ENCODE data around the gene SHISA4.

SHISA4 gene

DNA sequence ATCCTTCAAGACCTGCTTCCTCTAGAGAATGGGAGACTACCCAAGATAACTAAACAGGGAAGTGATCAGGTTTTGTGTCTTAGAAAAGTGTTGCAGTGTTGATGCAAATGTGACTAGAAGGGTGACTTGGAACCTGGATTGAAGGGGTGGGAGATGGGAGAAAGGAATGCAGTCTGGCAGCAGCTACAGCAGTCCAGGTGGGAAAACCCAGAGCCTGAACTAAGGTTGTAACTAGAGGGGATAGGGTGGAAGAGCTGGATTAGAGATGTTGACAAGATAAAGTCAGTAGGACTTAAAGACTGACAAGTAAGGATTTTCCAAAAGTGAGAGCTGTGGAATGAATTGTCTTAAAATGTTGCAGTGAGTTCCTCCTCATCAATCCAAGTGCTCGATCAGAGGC is 7.1 kb upstream of the SHISA4 start:
- DNase-seq (ENCODE audit: low spot score): no peak

DNA sequence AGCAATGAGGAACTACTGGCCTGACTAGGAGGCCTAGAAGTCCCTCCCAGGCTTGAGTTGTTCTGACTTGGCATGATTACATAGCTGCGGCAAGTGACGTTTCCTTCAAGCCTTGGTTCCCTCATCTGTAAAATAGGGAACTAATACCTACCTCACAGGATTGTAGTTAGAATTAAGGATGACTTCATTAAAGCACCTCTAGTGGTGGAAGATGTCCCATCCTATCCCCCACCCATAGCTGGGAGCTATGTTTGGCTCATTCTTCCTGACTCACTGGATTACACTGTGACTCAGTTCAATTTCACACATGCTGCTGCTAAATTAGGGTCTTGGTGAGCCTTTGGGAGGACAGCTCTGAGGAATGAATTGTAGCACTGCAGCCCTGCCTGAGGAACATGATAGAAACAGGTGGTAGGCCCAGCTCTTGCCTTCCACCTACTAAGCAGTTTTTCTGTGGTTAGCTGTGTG is 6.0 kb upstream of the SHISA4 start:
- DNase-seq (ENCODE audit: low spot score): no peak

DNA sequence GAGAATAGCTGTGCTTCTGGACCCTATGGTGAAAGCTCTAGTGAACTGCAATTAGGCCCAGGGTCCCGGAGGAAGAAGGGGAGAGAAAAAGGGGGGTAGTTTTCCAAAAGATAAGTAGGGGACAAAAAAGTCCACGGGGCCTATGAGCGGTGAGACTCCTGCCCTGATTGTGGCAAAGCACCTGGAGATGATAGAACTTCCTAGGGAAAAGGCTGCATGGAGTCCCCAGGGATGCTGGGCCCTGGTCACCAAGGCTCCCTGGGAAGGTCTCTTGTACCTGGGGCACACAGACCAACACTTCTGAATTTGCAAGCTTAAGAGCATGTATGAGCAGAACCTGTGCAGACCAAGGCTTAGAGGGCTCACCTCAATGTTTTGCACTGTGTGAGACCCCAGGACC is 5.4 kb upstream of the SHISA4 start:
- DNase-seq (ENCODE audit: low spot score): no peak

DNA sequence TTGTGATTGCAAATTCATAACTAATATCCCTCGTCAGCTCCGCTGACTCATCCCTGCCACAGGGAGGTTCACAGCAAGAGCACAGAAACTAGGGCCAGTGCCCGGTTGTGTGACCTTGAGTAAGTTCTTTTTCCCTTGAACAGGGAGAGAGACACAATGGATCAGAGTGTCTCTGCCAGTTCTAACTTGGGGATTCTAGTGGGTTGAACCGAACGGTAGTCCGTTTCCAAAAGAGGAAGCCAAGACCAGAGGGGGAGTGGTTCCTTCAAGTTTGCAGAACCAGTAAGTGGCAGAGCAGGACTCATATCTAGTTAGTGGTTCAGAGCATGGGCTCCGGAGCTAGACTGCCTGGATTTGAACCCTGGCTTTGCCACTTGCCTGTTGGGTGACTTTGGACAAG is 4.9 kb upstream of the SHISA4 start:
- no peak for DNase-seq (ENCODE audit: low spot score)

DNA sequence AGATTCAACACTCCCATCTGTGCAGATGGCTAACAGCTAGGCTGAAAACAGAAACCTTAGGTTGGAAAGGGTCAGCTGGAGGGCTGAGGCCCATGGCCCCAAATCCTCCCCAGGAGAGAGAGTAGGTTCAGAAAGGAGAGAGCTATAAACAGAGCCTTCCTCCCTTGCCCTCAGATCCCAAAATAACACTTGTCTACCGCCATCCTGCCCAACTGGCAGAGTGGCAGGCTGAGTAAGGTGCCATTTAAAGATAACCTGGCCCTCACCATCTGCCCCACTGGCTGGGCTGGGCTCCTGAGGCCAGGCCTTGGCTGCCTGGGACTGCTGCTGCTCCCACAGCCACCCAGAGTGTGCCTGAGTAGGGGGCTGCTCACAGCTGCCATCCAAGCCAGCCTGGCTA is 4.3 kb upstream of the SHISA4 start:
- no peak for DNase-seq (ENCODE audit: low spot score)

DNA sequence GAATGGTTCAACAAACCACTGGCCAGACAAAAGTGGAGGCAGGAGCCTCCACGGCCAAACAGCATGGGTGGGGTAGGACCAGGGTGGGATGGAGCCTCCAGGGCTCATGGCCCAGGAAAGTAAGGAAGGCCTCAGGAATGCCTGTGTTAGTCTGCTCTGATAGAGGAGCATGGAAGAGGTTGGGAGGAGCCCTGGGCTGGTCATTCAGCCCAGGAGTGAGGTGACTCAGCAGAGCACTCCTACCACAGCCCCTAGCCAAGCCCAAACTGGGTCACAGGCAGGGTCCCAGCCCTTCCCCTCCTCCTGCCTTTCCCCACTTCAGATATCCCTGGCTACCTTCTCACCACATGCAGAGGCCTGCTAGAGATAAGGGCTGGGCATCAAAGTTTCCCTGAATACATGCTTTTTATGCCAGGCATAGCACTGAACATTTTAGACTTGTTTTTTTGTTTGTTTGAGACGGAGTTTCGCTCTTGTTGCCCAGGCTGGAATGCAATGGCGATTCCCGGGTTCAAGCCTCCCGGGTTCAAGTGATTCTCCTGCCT is 3.1 kb upstream of the SHISA4 start:
- DNase-seq (ENCODE audit: low spot score): no peak

DNA sequence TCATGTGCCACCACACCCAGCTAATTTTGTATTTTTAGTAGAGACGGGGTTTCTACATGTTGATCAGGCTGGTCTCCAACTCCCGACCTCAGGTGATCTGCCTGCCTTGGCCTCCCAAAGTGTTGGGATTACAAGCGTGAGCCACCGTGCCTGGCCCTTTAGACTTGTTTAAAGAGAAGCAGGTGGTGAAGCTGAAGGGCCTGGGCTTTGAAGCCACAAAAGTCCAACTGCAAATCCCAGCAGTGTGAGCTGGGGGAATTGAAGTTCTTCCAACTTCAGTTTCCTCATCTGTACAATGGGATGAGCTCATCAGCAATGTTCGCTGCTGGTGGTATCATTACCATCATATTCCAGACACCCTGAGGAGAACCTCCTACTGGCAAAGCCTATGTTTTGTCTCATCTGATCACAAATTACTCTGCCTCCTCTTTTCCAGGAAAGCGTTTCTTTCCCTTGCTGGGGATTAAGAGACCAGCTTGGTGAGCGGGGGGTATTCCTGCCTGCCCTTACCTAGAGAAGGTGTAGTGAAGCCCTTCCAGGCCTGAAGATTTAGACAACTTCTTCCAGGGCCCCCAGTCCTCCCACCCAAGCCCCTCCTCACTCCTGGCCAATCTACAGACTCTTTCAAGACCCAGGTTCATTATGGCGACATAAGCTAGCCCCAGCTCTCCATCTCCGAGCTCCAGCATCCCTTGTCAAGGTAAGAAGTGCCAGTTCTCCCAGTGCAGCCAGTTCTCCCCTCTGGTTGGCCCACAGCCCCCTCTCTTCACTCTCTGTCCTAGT is 2.4 kb upstream of the SHISA4 start:
- peak; percentile 4 for DNase-seq (ENCODE audit: low spot score)

DNA sequence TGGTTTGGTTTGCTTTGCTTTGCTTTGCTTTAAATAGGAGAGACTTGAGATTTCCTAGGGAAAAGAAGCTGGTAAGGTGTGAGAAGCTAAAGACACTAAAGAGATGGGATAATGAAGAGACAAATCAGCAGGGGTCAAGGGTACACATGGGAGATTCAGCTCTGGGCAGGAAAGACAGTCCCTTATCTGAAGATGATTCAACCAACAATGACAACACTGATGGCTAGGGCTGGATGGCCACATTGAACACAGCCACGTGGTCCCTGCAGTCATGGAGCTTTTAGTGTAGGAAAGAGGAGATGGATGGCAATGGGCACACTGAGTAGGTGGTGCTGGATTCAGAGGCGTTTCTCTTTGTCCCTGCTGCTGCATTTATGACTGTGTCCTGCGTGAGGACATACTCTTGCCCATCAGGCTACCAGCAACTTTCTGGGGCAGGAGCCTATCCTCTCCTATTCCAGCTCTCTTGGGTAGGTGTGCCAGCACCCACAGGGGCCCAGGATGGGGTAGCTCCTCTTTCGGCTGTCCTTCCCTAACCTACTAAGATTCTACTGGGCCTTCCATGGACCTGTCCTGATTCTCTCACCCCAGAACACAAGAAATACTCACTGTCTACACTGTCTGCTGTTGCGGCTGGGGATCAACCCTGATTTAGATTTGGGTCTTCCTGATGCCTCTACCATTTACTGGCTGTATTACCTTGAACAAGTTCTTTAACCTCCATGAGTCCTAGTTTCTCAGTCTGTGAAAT is 1.4 kb upstream of the SHISA4 start:
- peak; percentile 41 for DNase-seq (ENCODE audit: low spot score)

DNA sequence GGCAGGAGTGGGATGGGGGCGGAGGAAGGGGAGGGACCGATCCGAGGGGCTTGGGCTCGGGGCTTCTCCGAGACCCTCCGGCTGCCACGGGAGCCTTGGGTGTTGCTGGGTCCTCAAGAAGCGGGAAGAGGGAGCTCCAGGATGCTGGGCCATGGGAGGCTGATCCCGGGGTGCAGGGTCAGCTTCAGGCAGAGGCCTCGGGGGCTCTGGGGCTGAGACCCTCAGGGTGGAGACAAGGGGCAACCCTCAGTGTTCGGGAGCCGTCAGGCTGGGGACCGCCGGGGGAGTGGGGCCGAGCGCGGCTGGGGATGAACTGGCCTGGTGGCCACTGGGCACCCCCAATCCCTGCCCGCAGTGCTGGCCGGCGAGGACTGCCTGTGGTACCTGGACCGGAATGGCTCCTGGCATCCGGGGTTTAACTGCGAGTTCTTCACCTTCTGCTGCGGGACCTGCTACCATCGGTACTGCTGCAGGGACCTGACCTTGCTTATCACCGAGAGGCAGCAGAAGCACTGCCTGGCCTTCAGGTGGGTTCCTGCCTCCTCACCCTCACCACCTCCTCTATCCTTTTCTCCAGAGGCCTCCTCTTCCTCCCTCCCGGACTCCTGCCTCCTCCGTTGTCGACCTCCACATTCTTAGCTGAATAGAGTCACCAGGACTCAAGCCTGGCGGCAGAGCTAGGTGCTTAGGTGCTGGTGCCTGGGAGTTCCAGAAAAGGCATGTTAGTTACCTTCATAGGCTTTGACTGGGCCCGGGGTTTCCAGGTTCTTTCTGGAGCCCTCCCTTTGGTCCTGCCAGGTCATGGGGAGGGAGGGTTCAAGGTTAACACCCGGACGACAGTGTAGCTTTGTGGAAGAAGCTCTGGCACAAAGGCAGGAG is 631 bp downstream of the SHISA4 start:
- no peak for DNase-seq (ENCODE audit: low spot score)

DNA sequence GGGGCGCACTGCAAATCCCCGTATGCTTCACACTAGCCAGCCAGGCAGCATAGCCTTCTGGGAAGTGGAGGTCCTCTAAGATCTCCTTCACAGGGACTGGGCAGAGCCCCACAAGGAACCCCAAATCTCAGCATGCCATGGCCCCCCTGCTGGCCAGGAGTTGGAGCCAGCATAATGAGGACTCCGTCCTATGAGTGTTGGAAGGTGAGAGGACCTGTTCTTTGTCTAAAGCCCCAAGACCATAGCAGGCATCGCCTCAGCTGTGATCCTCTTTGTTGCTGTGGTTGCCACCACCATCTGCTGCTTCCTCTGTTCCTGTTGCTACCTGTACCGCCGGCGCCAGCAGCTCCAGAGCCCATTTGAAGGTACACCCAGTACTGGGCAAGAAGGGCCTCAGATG is 1.5 kb downstream of the SHISA4 start:
- DNase-seq (ENCODE audit: low spot score): no peak

DNA sequence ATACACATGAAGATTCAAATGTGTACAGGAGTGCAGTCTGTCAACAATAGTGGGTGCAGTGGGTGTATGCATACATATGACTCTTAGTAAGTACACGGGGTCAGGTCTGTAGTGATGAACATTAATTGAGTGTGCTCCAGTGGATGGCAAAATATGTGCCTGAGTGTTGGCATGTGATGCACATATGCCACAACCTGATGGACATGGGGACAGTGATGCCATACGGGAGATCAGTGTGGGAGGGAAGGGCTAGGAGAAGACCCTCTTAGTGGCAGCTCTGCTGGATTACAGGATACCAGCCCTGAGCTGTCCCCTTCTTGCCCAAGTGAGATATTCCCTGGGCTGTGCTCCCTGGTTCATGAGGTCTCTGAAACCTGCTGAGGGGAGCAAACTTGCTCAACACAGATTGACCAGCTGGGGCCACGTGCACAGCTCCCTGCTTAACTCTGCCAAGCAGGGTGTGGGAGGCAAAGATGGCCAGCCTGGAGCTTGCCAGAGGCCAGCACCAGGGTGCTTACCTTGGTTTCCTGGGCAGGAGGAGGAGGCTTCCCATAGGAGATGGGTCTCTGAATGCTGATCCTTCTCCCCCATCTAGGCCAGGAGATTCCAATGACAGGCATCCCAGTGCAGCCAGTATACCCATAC is 2.2 kb downstream of the SHISA4 start:
- no peak for DNase-seq (ENCODE audit: low spot score)

DNA sequence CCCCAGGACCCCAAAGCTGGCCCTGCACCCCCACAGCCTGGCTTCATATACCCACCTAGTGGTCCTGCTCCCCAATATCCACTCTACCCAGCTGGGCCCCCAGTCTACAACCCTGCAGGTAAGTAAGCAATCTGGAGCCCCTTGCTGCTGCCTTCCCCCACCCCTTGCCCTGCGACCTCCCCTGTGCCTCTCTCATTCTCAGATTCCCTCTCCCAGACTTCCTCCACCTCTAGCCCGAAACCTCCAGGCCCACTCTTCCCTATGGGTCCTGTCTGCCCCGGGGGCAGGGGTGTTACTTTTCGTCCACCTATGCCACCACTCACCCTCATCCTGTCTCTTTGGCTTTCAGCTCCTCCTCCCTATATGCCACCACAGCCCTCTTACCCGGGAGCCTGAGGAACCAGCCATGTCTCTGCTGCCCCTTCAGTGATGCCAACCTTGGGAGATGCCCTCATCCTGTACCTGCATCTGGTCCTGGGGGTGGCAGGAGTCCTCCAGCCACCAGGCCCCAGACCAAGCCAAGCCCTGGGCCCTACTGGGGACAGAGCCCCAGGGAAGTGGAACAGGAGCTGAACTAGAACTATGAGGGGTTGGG is 2.9 kb downstream of the SHISA4 start:
- DNase-seq (ENCODE audit: low spot score): no peak

DNA sequence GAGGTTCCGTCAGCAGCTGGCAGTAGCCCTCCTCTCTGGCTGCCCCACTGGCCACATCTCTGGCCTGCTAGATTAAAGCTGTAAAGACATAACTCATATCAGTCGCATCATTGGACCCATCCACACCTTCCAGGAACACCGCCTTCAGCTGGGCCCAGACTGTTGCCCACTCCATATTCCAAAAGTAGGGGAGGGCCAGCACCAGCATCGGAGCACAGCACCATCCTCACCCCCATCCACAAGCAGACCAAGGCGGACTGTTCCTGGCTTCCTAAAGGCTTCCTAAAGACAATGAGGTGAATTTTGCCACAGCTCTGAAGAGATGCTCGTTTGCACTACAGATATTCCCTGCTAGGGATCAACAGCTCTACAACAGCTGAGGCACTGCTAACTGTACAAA is 3.5 kb downstream of the SHISA4 start:
- no peak for DNase-seq (ENCODE audit: low spot score)

DNA sequence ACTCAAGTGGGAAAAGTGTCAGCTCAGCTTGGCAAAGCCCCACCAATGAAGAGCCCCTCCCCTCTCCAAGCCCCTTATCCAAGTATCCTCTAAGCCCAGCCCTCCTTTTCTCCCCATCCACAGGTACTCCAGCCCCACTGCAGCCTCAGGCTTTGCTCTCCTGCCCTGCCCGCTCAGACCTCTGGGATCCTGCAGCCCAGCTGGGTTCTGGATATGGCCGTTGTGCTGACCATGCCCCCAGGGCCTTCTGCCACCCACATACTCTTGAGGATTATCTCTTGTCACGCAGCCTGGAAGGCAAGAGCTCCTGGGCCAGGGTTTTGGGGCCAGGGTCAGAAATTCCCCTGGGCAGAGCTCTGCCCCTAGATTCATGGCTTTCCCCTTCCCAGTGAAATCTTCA is 4.7 kb downstream of the SHISA4 start:
- DNase-seq (ENCODE audit: low spot score): no peak

DNA sequence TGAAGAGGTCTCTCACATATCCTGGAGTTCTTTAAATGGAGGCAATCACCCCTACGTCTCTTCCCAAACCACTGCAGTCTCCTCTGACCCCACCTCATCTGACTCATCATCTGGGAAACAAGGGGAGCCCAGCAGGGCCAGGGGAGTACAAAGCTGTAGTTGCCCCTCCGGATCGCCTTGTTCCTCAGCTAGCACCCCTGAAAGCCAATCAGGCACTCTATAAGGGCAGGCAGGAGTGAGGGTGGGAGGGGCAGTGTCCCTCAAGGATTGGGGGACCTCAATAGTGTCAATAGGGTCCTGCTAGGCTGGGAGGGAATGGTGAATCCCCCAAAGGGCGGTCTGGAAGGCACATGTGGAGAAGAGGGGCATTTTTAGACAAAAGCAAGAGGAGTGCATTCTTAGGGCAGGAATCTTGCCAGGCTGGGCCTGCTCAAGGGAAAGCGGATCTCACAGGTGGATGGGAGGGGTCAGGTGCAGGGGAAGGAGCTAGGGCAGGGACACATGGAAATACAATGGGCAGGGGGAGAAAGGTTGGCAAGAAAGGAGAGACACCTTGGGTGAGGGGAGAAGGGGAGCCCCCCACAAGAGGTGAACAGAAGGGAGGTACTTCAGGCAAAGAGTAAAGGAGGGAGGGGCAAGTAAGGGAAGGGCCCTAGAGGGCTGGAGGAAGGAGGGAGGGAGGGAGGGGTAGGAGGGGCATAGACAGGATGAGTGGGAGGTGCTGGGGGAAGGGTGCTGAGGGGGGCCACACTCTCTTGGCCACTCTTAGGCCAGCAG is 5.8 kb downstream of the SHISA4 start:
- DNase-seq (ENCODE audit: low spot score): no peak

DNA sequence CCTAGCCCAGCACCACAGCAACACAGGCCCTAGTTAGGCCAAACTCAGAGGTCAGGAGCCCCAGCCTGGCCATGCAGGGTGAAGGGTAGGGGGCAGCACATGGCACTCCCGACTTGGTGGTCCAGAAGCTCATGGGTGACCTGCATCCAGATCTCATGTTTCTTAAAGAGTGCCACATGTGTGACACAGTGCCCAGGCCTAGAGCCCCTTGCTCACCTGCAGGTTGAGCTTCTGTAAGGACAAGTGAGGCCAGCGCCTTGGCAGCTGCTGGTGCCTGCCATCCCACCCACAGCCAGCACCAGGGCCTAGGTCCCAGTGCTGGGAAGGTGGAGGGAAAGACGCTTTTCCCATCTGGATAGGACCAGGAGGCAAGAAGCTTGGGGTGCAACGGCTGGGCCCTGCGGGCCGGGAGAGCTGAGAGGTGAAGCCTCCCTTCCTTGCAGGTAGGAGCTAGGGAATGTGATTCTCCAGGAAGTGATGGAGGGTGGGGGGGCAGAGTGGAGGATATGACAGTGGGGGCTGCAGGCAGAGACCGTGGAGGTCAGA is 6.5 kb downstream of the SHISA4 start:
- DNase-seq (ENCODE audit: low spot score): no peak

DNA sequence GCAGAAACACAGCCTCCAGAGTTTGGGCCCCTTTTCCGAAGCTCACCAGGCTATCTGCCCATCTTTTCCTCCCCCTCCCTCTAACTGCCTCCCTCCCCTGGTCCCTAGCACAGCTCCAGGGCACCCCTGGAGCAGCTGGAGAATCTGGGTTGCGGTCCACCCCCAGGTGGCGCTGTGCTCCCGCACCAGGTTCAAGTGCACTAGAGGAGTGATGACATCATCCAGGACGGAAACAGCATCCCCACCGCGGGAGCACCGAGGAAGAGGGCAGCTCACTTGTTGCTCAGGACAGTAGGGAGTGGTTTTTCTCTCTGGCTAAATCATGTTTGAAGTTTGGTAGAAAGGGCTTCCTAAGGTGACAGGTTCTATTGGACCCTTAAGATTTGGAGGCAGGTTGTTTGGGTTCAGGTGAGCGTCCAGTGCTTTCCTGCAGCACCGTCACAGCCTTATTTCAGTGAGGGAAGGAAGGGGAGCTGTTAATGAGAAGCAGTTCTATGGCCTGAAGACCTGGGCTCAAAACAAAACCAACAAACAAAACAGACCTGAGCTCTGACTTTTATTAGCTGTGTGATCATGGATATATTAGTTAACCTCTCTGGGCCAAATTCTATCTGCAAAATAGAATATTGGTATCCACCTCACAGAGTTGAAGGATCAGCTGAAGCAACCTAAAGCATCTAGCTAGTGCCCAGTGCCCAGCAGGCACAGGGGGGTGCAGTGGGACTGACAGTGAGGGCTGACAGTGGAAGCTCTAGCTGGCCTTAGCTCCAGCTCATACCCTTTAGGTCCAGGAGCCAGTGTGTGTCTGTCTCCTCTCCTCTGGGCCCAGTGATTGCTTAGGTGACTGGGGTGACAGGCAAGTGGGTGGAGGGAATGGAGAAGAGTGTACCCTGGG is 7.5 kb downstream of the SHISA4 start:
- DNase-seq (ENCODE audit: low spot score): peak; percentile 86

DNA sequence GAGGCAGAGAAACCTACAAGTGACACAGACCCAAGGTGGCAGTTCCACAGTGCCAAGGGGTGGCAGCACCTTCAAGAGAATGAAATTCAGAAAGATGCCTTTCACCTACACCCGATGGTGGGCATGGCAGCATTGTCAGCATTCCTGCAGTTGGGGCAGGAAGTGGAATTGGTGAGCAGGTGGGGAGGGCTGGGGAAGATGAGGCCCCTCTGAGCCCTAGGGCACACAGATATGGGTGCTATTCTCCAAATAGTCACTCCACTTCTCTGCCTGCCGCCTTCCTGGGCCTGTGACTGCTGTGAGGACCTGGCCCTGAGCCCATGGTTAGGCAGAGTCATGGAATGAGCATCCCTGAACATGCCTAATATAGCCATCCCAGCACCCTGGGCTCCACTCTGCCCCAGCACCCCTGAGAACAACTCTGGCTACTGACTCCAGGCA is 8.3 kb downstream of the SHISA4 start:
- DNase-seq (ENCODE audit: low spot score): no peak

DNA sequence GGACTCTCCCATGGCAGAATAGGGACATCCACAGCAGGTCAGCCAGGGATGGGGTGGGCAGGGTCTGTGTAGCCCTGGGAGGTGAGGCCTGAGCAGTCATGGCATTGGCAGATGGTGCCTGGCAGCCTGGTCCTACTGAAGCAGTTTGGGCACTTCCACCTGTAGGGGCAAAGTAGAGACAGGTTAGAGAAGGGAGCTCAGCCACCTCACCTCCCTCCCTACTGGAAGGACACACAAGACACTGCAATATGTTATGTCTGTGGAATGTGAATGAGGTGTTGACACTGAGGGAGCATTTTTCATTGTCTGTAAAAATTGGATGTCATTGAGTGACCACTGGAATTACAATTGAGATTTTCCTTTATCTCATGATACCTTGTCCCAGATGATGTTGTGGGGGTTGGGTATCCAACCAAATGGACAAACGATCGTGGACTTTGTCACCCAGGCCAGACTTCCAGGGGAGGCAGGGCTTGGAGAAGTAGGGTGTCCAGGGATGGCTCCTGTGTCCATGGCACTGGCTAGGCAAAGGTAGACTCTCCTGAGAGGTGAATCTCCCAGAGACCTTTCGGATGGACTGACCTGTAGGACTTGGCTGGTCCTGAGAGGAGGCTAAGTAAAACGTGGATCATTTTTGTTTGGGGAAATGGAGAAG is 9.7 kb downstream of the SHISA4 start:
- no peak for DNase-seq (ENCODE audit: low spot score)
